Heart left ventricle (tissue), 13 donors: ENCODE measurements around the gene CFAP58.

Experiments
- POLR2A ChIP-seq, 2 donors: fragments of 450-650 bp; IDR thresholded peaks; one replicate each; pipeline ENCODE4 v1.6.1; 2017; ENCODE audit warnings: antibody characterized with exemption in 2 of 2, mild to moderate bottlenecking in 2 of 2, moderate library complexity in 2 of 2
- TF ChIP-seq, protein P1 (sequence below), 12 donors: fragments of 200-600 bp; sonication (generic) in 4 of 12; IDR thresholded peaks; one replicate each; pipeline versions ENCODE4 v1.5.0 to v1.8.0; 2018 to 2022; ENCODE audit warnings: antibody characterized with exemption in 12 of 12, mild to moderate bottlenecking in 5 of 12
- donor health status: ischemic (EF 13 %, LVEDD 7.1; RV severe dilation, severe dysfunction).
- donor health status: DM: no; HTN: yes; CAD: no.
- donor health status: DM: no; HTN: no; CAD: no.
- donor health status: ischemic (EF 25% LVEDD 6.9; RV normal size, moderate dysfunction).
- donor health status: ischemic (EF 25% LVEDD 5.7; RV mildly dilated, moderate dysfunction).
- donor health status: ischemic (EF 35%, LVEDD 5.7; RV mildly dilated, moderate dysfunction).
- donor health status: nonischemic (EF 11% LVEDD 7.7; RV severe dilation, severe dysfunction).
- donor health status: DM: yes; HTN: yes; CAD: no.
- donor health status: PGD.
- donor health status: ischemic (EF 29% LVEDD 5.4; RV normal size, mild dysfunction).
- donor health status: nonischemic (EF 23%, LVEDD 6.1; RV moderate dilation, normal function).

GRCh38 chr10:104387130-104387888 is 33.7 kb downstream of the CFAP58 start:
- TF ChIP-seq, protein P1, sequence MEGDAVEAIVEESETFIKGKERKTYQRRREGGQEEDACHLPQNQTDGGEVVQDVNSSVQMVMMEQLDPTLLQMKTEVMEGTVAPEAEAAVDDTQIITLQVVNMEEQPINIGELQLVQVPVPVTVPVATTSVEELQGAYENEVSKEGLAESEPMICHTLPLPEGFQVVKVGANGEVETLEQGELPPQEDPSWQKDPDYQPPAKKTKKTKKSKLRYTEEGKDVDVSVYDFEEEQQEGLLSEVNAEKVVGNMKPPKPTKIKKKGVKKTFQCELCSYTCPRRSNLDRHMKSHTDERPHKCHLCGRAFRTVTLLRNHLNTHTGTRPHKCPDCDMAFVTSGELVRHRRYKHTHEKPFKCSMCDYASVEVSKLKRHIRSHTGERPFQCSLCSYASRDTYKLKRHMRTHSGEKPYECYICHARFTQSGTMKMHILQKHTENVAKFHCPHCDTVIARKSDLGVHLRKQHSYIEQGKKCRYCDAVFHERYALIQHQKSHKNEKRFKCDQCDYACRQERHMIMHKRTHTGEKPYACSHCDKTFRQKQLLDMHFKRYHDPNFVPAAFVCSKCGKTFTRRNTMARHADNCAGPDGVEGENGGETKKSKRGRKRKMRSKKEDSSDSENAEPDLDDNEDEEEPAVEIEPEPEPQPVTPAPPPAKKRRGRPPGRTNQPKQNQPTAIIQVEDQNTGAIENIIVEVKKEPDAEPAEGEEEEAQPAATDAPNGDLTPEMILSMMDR (IDR thresholded peaks at IDR 0.05) = no peak
- no peak for TF ChIP-seq POLR2A (IDR thresholded peaks at IDR 0.05)
